NT2/D1 (cell line): ENCODE measurements around the gene PSG5.
"Not testable (repeated sequence)": the region's sequence is repeated elsewhere in the genome, so short reads cannot be mapped to it uniquely, and the experiment has no call there.

Source experiments
- DNase-seq: peaks from one replicate; pipeline ENCODE4 v3.0.0-alpha.2; 2011; ENCODE audit warnings: low read depth, low spot score
- H3K27me3 ChIP-seq: 2 replicates; pipeline ENCODE4 v1.6.0; 2011; ENCODE audit warnings: mild to moderate bottlenecking; ENCODE audit not compliant: insufficient read length, insufficient read depth
- H3K36me3 ChIP-seq: 2 replicates; pipeline ENCODE4 v1.6.1; 2011; ENCODE audit warnings: mild to moderate bottlenecking, low read length, mixed read lengths; ENCODE audit not compliant: insufficient read depth, insufficient read length
- H3K4me1 ChIP-seq: 2 replicates; pipeline ENCODE4 v1.5.1; 2011; ENCODE audit not compliant: insufficient read depth, insufficient read length
- H3K4me3 ChIP-seq: 2 replicates; pipeline ENCODE4 v1.5.1; 2011; ENCODE audit warnings: low read depth; ENCODE audit not compliant: insufficient read length
- H3K9ac ChIP-seq: 2 replicates; pipeline ENCODE4 v1.6.0; 2011; ENCODE audit warnings: low read depth; ENCODE audit not compliant: insufficient read length
- H3K9me3 ChIP-seq: 2 replicates; pipeline ENCODE4 v1.5.1; 2011; ENCODE audit warnings: mild to moderate bottlenecking, low read length; ENCODE audit not compliant: insufficient read depth
- SUZ12 ChIP-seq: IDR thresholded peaks from 2 replicates; pipeline ENCODE4 v1.6.1; 2011; ENCODE audit not compliant: insufficient read length, insufficient read depth; ENCODE audit errors: extremely low read depth
- YY1 ChIP-seq: IDR thresholded peaks from 2 replicates; pipeline ENCODE4 v1.6.1; 2011; ENCODE audit not compliant: insufficient read length, insufficient read depth
- ZNF274 ChIP-seq: IDR thresholded peaks from 2 replicates; pipeline ENCODE4 v1.6.1; 2011; ENCODE audit warnings: mild to moderate bottlenecking, low read depth, low read length

The PSG5 gene

GRCh38 chr19:43148233-43148632, 38.1 kb downstream of the PSG5 start:
- Histone ChIP-seq H3K9ac (no peak overlapping the region), H3K9me3 (no peaks in the 10 kb centered on the region), H3K4me3 (no peak overlapping the region), H3K4me1 (no peaks in the 10 kb centered on the region), H3K36me3 (no peaks in the 10 kb centered on the region), H3K27me3 (no peaks in the 10 kb centered on the region)
- TF ChIP-seq SUZ12, result no peak
- no peak for TF ChIP-seq YY1
- TF ChIP-seq ZNF274, result no peak
- DNase-seq, result no peak

DNA sequence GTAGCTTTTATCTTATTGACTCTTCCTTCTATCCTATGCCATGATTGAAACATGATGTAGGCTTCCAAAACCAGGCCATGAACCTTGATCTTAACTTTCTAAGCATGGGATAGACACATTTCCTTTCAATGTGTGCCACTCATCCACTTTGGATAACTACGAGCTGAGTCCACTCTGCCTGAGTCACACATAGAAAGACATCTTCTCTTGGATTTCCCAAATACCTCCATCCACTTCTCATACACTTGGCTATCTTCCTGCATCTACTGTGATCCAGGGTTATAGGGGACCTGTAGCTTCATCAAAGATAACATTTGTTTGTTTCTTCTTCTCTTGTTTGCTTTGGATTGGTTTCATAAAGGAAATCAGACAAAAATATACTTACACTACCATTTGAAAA, 44.6 kb downstream of the PSG5 start:
- not testable (repeated sequence) for H3K9ac ChIP-seq, DNase-seq, H3K9me3 ChIP-seq, H3K4me3 ChIP-seq, H3K4me1 ChIP-seq, H3K27me3 ChIP-seq, H3K36me3 ChIP-seq

- no peak for DNase-seq
- TF ChIP-seq ZNF274, result no peak
- TF ChIP-seq YY1, result no peak
- TF ChIP-seq SUZ12, result no peak
Observed at GRCh38 chr19:43132696-43133095, 53.6 kb downstream of the PSG5 start.

DNA sequence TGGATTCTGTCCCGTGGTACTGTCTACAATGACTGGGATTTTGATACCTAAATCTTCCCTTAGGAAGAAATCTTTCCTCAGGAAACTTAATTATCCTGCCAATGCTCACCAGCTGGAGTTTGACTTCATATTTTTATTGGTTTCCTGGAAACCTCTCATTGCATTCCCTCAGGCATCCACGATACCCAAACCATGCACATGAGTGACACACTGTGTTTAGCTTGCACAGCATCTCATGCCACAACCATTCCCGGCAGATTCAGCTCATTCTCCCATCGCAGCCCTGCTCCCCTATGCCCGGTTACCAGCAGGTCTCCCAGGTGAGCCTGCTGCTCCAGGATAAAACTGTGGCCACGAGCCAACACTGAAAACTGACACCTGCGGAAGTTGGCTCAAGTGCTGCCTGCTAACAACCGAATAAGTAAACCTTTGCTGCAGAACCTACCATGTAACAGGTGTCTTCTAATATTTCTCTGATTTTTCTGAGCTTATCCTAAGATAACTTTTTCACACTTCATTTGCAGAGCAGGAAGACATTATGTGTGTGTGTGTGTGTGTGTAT, 55.0 kb downstream of the PSG5 start:
- H3K4me1 ChIP-seq, H3K9me3 ChIP-seq, H3K27me3 ChIP-seq, H3K36me3 ChIP-seq, H3K4me3 ChIP-seq, DNase-seq, H3K9ac ChIP-seq: not testable (repeated sequence)

More at GRCh38 chr19:43132696-43133095, 53.6 kb downstream of the PSG5 start:
- Histone ChIP-seq H3K27me3 (no peaks in the 10 kb centered on the region), H3K4me1 (no peaks in the 10 kb centered on the region), H3K4me3 (no peak overlapping the region), H3K9ac (no peak overlapping the region), H3K9me3 (no peaks in the 10 kb centered on the region), H3K36me3 (no peaks in the 10 kb centered on the region)

GRCh38 chr19:43129197-43129596, 57.1 kb downstream of the PSG5 start:
- not testable (repeated sequence) for H3K9me3 ChIP-seq, H3K4me1 ChIP-seq, DNase-seq, H3K9ac ChIP-seq, H3K27me3 ChIP-seq, H3K4me3 ChIP-seq, H3K36me3 ChIP-seq

DNA sequence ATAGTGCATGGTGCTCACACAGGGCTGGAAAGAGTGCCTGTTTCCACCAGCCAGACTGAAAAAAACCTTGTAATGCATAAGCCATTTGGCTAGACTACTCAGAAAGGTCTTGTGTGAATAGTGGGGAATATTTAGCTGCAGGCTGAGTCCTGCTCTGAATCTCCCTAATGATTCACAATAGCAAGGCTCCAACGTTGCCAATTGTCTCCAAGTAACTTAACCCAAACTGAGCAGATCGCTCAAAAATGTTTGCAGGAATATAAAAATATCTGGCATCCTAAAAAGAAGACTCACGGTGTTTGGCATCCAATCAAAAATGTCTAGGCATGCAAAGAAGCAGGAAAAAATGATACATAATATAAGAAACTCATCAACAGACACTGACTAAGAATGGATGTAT, 59.0 kb downstream of the PSG5 start:
- not testable (repeated sequence) for H3K36me3 ChIP-seq, H3K4me1 ChIP-seq, H3K27me3 ChIP-seq, H3K9me3 ChIP-seq, H3K4me3 ChIP-seq, DNase-seq, H3K9ac ChIP-seq

DNA sequence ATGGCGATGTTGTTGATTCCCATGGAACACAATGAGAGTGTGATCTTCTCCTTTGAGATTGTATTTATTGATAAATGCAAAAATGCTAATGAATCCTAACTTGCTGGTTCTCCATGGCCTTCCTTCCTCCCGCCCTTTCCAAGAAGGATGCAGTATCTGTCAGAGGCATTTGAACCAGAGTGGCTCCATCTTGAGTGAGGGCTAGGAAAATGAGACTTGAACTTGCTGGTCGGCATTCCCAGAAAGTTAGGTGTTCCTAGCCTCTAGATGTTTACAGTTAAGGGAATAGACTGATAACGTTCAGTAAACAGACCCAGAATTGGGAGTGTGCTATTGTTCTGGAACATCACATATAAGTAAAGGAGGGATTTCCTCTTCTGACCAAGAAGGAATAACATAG, 59.6 kb downstream of the PSG5 start:
- DNase-seq, result no peak
- Histone ChIP-seq H3K27me3 (no peaks in the 10 kb centered on the region), H3K9me3 (no peaks in the 10 kb centered on the region), H3K4me1 (no peaks in the 10 kb centered on the region), H3K9ac (no peak overlapping the region), H3K36me3 (no peaks in the 10 kb centered on the region), H3K4me3 (no peak overlapping the region)
- TF ChIP-seq YY1 (no peak), ZNF274 (no peak), SUZ12 (no peak)

DNA sequence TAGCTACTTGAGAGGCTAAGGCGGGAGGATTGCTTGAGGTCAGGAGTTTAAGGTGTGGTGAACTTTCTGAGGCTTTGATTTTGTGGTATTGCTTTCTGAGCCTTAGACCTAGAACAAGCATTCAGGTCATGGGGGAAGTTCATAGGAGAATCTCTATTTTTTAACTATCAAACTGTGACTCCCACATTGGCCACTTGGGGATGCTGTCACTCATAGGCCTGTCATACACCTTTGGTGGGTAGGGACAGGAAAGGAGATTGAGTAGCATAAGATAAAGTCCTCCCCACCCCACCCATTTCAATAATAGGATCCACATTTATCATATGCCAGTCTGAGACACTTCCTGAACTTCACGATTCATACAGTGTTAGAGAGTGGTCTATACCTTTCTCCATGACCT, 62.0 kb downstream of the PSG5 start:
- Histone ChIP-seq H3K4me3 (no peak overlapping the region), H3K9ac (no peak overlapping the region), H3K27me3 (no peaks in the 10 kb centered on the region), H3K4me1 (no peaks in the 10 kb centered on the region), H3K36me3 (no peaks in the 10 kb centered on the region), H3K9me3 (no peaks in the 10 kb centered on the region)
- DNase-seq, result no peak
- no peak for TF ChIP-seq SUZ12
- TF ChIP-seq ZNF274, result no peak
- TF ChIP-seq YY1, result no peak

DNA sequence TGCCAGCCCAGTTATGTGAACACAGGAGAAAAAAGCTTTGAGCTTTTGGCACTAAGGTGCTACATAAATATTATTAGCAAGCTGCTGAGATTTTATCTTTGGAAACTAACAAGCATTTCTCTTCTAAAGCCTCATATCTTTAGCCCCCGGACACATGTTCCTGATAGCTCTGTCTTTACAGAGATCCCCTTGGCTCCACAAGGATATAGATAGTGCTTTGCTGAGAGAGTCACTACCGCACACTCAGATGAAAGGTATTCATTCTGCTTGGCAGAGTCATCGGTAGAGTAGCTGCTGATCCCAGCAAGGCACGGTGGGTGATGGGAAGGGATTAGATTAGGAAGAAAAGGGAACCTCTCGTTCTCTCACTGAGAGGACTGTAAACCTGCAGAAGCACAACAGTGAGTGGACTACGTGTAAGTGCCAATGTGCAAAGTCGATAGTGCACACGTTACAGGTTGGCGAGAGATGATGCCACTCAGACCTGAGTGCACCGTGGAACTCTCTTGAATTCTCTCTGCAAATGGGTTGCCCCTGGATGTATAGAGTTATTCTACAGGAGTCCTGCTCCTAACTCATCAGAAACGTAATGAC, 65.8 kb downstream of the PSG5 start:
- H3K4me3 ChIP-seq, DNase-seq, H3K9me3 ChIP-seq, H3K4me1 ChIP-seq, H3K9ac ChIP-seq, H3K36me3 ChIP-seq, H3K27me3 ChIP-seq: not testable (repeated sequence)

DNA sequence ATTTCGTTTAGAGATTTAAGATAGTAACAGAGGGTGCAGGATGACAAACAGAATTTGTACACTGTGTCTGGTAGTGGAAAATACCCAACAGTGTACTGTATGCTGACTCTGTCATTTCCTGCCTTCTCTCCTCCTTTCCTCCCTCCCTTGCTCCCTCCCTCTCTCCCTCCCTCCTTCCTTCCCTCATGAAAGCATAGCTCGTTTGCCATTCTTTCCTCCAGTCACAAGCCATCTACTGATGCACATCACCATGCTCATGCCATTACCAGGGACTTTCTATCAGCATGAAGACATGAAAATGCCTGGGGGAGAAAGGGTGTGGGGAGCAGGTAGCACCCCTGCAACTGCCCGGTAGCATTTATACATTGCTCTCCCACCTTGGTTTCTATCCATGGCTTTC, 66.8 kb downstream of the PSG5 start:
- not testable (repeated sequence) for H3K4me3 ChIP-seq, H3K4me1 ChIP-seq, H3K27me3 ChIP-seq, DNase-seq, H3K9ac ChIP-seq, H3K9me3 ChIP-seq, H3K36me3 ChIP-seq
